PC-9 (cell line): ENCODE data around the gene CEBPZ. TPM values are rescaled to one million over a fixed set of nuclear protein-coding genes. Genes with fewer than 3 reads are reported as not detected.

Experiments
- BruUV-seq: library from RNA; stranded (reverse); fragments of 400-500 nt; replicated peaks from 2 replicates; lab custom pipeline; 2021; lab: Mats Ljungman, UMichigan
- CTCF ChIA-PET: fragments of 300-600 bp; sonication (Branson Sonifier 250); formaldehyde crosslinking; loops from one replicate; lab custom pipeline; 2022; ENCODE audit warnings: antibody characterized with exemption; lab: Charles Lee
- POLR2A ChIA-PET: fragments of 300-600 bp; sonication (Branson Sonifier 250); formaldehyde crosslinking; loops from one replicate; lab custom pipeline; 2022; ENCODE audit warnings: antibody characterized with exemption; ENCODE audit not compliant: unreplicated experiment; lab: Charles Lee
- DNase-seq, 2 experiments: peaks; one replicate each; pipeline versions ENCODE4 v3.0.0 to v3.0.0-alpha.2; 2015 to 2022; ENCODE audit warnings: mixed read lengths in 1 of 2
- H2AFZ ChIP-seq: fragments of 200-600 bp; sonication (generic); 2 replicates; pipeline ENCODE4 v1.8.1; 2017; ENCODE audit warnings: antibody characterized with exemption
- H3F3A ChIP-seq: fragments of 200-600 bp; sonication (generic); 2 replicates; pipeline ENCODE4 v1.8.1; 2017; ENCODE audit warnings: antibody characterized with exemption, mild to moderate bottlenecking, low read depth; ENCODE audit not compliant: insufficient read depth
- H3K27ac ChIP-seq: fragments of 200-600 bp; sonication (generic); 2 replicates; pipeline ENCODE4 v1.6.1; 2016; ENCODE audit warnings: mixed run types
- H3K27me3 ChIP-seq: fragments of 200-600 bp; sonication (generic); 2 replicates; pipeline ENCODE4 v1.6.1; 2016; ENCODE audit warnings: low read depth, mixed run types; ENCODE audit not compliant: insufficient read depth
- H3K36me3 ChIP-seq: fragments of 200-600 bp; sonication (generic); 2 replicates; pipeline ENCODE4 v1.6.1; 2016; ENCODE audit warnings: low read depth, mixed run types
- H3K4me1 ChIP-seq: fragments of 200-600 bp; sonication (generic); replicated peaks from 2 replicates; pipeline ENCODE4 v1.6.1; 2016; ENCODE audit warnings: mixed run types; ENCODE audit not compliant: insufficient read depth
- H3K4me2 ChIP-seq: fragments of 200-600 bp; sonication (generic); 2 replicates; pipeline ENCODE4 v1.6.1; 2017; ENCODE audit warnings: mixed run types
- H3K4me3 ChIP-seq: fragments of 200-600 bp; sonication (generic); 2 replicates; pipeline ENCODE4 v1.6.1; 2016; ENCODE audit warnings: mixed run types
- H3K79me2 ChIP-seq: fragments of 200-600 bp; sonication (generic); 2 replicates; pipeline ENCODE4 v1.6.1; 2017; ENCODE audit warnings: low read depth, mixed run types
- H3K9me2 ChIP-seq: fragments of 200-600 bp; sonication (generic); 2 replicates; pipeline ENCODE4 v1.8.1; 2017; ENCODE audit warnings: mild to moderate bottlenecking; ENCODE audit not compliant: insufficient read depth
- H3K9me3 ChIP-seq: fragments of 200-600 bp; sonication (generic); 2 replicates; pipeline ENCODE4 v1.8.1; 2016; ENCODE audit warnings: low read depth; ENCODE audit not compliant: insufficient read depth
- H4K20me1 ChIP-seq: fragments of 200-600 bp; sonication (generic); 2 replicates; pipeline ENCODE4 v1.8.1; 2017; ENCODE audit not compliant: insufficient read depth
- CTCF ChIP-seq: fragments of 200-600 bp; sonication (generic); conservative IDR thresholded peaks from 2 replicates; pipeline ENCODE4 v1.6.1; 2017; ENCODE audit warnings: mixed run types, antibody characterized with exemption, mild to moderate bottlenecking, moderate library complexity
- EZH2 ChIP-seq: fragments of 200-600 bp; sonication (generic); IDR thresholded peaks from 2 replicates; pipeline ENCODE4 v1.8.0; 2017; ENCODE audit warnings: antibody characterized with exemption, low read depth
- intact Hi-C: fragments of 100-400 bp; cut with micrococcal nuclease; formaldehyde crosslinking; loops from one replicate; pipeline ENCODE4 v1.10.0; 2022; ENCODE audit not compliant: unreplicated experiment
- total RNA-seq: library from RNA; stranded (reverse); gene quantifications from 2 replicates; pipeline ENCODE4 v1.2.3, GENCODE V29; 2021

The CEBPZ gene
- total RNA-seq, 1 experiment from 2014 or later, result 35.7 TPM

- no peaks in the 10 kb centered on the region for H3K4me1 ChIP-seq
- no peak overlapping the region for H3K4me3 ChIP-seq
- DNase-seq, result no peak
- no peaks in the 10 kb centered on the region for H3K9me3 ChIP-seq
- intact Hi-C loops, result no loop called here
- H3K27ac ChIP-seq, result no peak overlapping the region
- H4K20me1 ChIP-seq, result no peaks in the 10 kb centered on the region
- no peaks in the 10 kb centered on the region for H3K9me2 ChIP-seq
- H2AFZ ChIP-seq, result no peak overlapping the region
- H3K4me2 ChIP-seq, result no peak overlapping the region
- no peak for TF ChIP-seq CTCF
- TF ChIP-seq EZH2, result no peak
- peaks cover 12% of the 10 kb centered on the region for H3K36me3 ChIP-seq
- ChIA-PET POLR2A (no interaction called here), CTCF (no interaction called here)
- BruUV-seq, result no TSS peak
- peaks cover 6% of the 10 kb centered on the region; the same call in 1 of the 2 replicates for H3F3A ChIP-seq
- H3K27me3 ChIP-seq, result no peaks in the 10 kb centered on the region
- H3K79me2 ChIP-seq, result no peaks in the 10 kb centered on the region
These were observed 40.1 kb upstream of the CEBPZ start for GRCh38 chr2:37271376-37272067.

GRCh38 chr2:37268111-37268510, 36.7 kb upstream of the CEBPZ start:
- H3K4me1 ChIP-seq, result no peaks in the 10 kb centered on the region
- H3K36me3 ChIP-seq, result no peaks in the 10 kb centered on the region
- CTCF ChIA-PET, result no interaction called here
- H3K9me3 ChIP-seq, result no peaks in the 10 kb centered on the region
- intact Hi-C loops, result no loop called here
- H3K79me2 ChIP-seq, result no peaks in the 10 kb centered on the region
- no peaks in the 10 kb centered on the region for H3K27me3 ChIP-seq
- H3K9me2 ChIP-seq, result no peaks in the 10 kb centered on the region
- POLR2A ChIA-PET, result no interaction called here
- no peak overlapping the region for H3K4me2 ChIP-seq
- no peak overlapping the region for H3K4me3 ChIP-seq
- no TSS peak for BruUV-seq
- no peak overlapping the region for H3K27ac ChIP-seq
- no peaks in the 10 kb centered on the region for H4K20me1 ChIP-seq
- H3F3A ChIP-seq, result peaks cover 10% of the 10 kb centered on the region; the same call in 1 of the 2 replicates
- no peak overlapping the region for H2AFZ ChIP-seq
- no peak for TF ChIP-seq EZH2
- no peak for TF ChIP-seq CTCF
- no peak for DNase-seq

DNA sequence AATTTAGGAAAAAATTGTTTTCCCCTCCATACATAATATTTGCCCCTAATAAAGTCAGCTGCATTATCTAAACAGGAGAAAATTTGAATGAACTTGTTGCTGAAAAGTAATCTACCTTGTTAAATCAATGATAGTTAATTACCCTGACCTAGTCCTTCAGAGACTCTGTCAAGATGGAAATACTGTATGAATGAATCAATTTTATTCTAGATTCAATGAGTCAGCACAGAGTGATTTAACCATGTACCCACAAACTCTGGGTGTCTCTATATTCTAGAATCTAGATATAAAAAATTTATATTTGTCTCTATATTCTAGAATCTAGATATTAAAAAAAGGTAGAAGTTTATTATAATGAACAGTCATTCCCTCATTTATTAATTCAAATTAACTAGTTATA, 36.3 kb upstream of the CEBPZ start:
- POLR2A ChIA-PET, result no interaction called here
- H3K9me3 ChIP-seq, result no peaks in the 10 kb centered on the region
- TF ChIP-seq EZH2 (no peak), CTCF (no peak)
- CTCF ChIA-PET, result interaction anchor here (0.6 kb wide), 1 partner anchor 42 kb away, joined by 12 read pairs; no protein-coding TSS in a partner anchor
- no peak overlapping the region for H3K4me3 ChIP-seq
- H3K79me2 ChIP-seq, result no peaks in the 10 kb centered on the region
- no peaks in the 10 kb centered on the region for H4K20me1 ChIP-seq
- H3K4me1 ChIP-seq, result no peaks in the 10 kb centered on the region
- no peak overlapping the region for H3K4me2 ChIP-seq
- no peaks in the 10 kb centered on the region for H3K9me2 ChIP-seq
- H3K27me3 ChIP-seq, result no peaks in the 10 kb centered on the region
- BruUV-seq, result no TSS peak
- intact Hi-C loops, result no loop called here
- no peaks in the 10 kb centered on the region for H3K36me3 ChIP-seq
- H3K27ac ChIP-seq, result no peak overlapping the region; the same call in 1 of the 2 replicates
- no peak for DNase-seq
- H2AFZ ChIP-seq, result no peak overlapping the region
- peaks cover 10% of the 10 kb centered on the region; the same call in 1 of the 2 replicates for H3F3A ChIP-seq
